ENCODE results near the gene ACOXL.

ACOXL gene

GRCh38 chr2:111102216-111102615, 369.8 kb downstream of the ACOXL start:
- Histone ChIP-seq H3K4ac (ENCODE audit: low read depth in 1 of 2, low read length in 2 of 2) (no peak overlapping the region), H2AK5ac (ENCODE audit: low read length, severe bottlenecking) (no peak overlapping the region), H3K27me3 (ENCODE audit: control insufficient read depth in 1 of 2, insufficient read depth in 1 of 2, low read length in 2 of 2) (peaks cover 18 to 19% of the 10 kb centered on the region in 2 experiments), H4K91ac (ENCODE audit: low read length) (no peak overlapping the region), H3K4me3 (ENCODE audit: insufficient read depth in 1 of 2, low read depth in 1 of 2, low read length in 2 of 2) (no peak overlapping the region), H3K18ac (ENCODE audit: low read depth in 1 of 2, low read length in 2 of 2) (no peak overlapping the region), H3K9ac (ENCODE audit: low read length) (no peak overlapping the region), H3K14ac (ENCODE audit: low read length in 2 of 2) (no peak overlapping the region), H4K8ac (ENCODE audit: low read length) (no peak overlapping the region), H2BK5ac (ENCODE audit: low read depth, low read length, poor library complexity, severe bottlenecking) (no peak overlapping the region), H3K4me1 (ENCODE audit: control insufficient read depth, insufficient read depth, low read depth, low read length) (no peaks in the 10 kb centered on the region), H2BK15ac (ENCODE audit: low read depth, poor library complexity, severe bottlenecking) (no peak overlapping the region), H3K79me1 (replicated peaks; ENCODE audit: low read length, poor library complexity, severe bottlenecking) (no peaks in the 10 kb centered on the region), H2AFZ (ENCODE audit: low read depth, low read length) (no peak overlapping the region), H3K4me2 (ENCODE audit: low read length, poor library complexity, severe bottlenecking) (no peak overlapping the region), H3K23ac (ENCODE audit: low read length in 2 of 2) (no peak overlapping the region), H3K36me3 (ENCODE audit: control insufficient read depth in 1 of 2, insufficient read depth in 2 of 2, low read depth in 1 of 2, low read length in 2 of 2) (no peaks in the 10 kb centered on the region), H2BK12ac (ENCODE audit: low read length in 2 of 2) (no peak overlapping the region), H3K9me3 (ENCODE audit: control insufficient read depth, low read length) (no peaks in the 10 kb centered on the region), H2BK120ac (ENCODE audit: low read depth, low read length) (no peak overlapping the region), H3K27ac (ENCODE audit: low read length, poor library complexity, severe bottlenecking) (no peak overlapping the region)
- 94% methylated on average over 2 of the region's 2 CpGs for WGBS
- no peak for DNase-seq

DNA sequence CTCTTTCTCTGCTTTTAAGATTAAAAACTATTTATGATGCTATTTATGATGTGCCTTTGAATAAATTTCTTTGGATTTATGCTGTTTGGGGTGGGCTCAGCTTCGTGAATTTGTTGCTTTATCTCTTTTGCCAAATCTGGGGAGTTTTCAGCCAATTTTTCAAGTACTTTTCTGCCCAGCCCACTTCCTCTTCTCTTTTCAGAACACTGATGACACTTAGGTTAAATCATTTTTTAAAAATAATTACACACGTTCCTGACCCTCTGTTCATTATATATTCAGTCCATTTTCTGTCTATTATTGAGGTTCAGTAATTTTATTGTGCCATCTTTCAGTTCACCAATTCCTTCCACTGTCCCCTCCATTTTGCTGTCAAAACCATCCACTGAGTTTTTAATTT, 373.6 kb downstream of the ACOXL start:
- H4K91ac ChIP-seq (ENCODE audit: low read length): no peak overlapping the region
- H2BK15ac ChIP-seq (ENCODE audit: low read depth, poor library complexity, severe bottlenecking): no peak overlapping the region
- H2BK5ac ChIP-seq (ENCODE audit: low read depth, low read length, poor library complexity, severe bottlenecking): no peak overlapping the region
- no peak overlapping the region for H3K14ac ChIP-seq (ENCODE audit: low read length in 2 of 2)
- H3K9me3 ChIP-seq (ENCODE audit: control insufficient read depth, low read length): no peaks in the 10 kb centered on the region
- H3K4me2 ChIP-seq (ENCODE audit: low read length, poor library complexity, severe bottlenecking): no peak overlapping the region
- no peak for DNase-seq
- peaks cover 4 to 5% of the 10 kb centered on the region in 2 experiments for H3K27me3 ChIP-seq (ENCODE audit: control insufficient read depth in 1 of 2, insufficient read depth in 1 of 2, low read length in 2 of 2)
- H3K23ac ChIP-seq (ENCODE audit: low read length in 2 of 2): no peak overlapping the region
- H2AK5ac ChIP-seq (ENCODE audit: low read length, severe bottlenecking): no peak overlapping the region
- WGBS: 64% methylated on average over 1 of the region's 2 CpGs
- no peak overlapping the region for H2BK12ac ChIP-seq (ENCODE audit: low read length in 2 of 2)
- H3K4me1 ChIP-seq (ENCODE audit: control insufficient read depth, insufficient read depth, low read depth, low read length): no peaks in the 10 kb centered on the region
- H2BK120ac ChIP-seq (ENCODE audit: low read depth, low read length): no peak overlapping the region
- no peak overlapping the region for H3K27ac ChIP-seq (ENCODE audit: low read length, poor library complexity, severe bottlenecking)
- H3K79me1 ChIP-seq (replicated peaks; ENCODE audit: low read length, poor library complexity, severe bottlenecking): no peaks in the 10 kb centered on the region
- no peak overlapping the region for H3K4ac ChIP-seq (ENCODE audit: low read depth in 1 of 2, low read length in 2 of 2)
- no peak overlapping the region for H3K4me3 ChIP-seq (ENCODE audit: insufficient read depth in 1 of 2, low read depth in 1 of 2, low read length in 2 of 2)
- H4K8ac ChIP-seq (ENCODE audit: low read length): no peak overlapping the region
- no peak overlapping the region for H3K9ac ChIP-seq (ENCODE audit: low read length)
- no peak overlapping the region for H2AFZ ChIP-seq (ENCODE audit: low read depth, low read length)
- no peaks in the 10 kb centered on the region for H3K36me3 ChIP-seq (ENCODE audit: control insufficient read depth in 1 of 2, insufficient read depth in 2 of 2, low read depth in 1 of 2, low read length in 2 of 2)
- H3K18ac ChIP-seq (ENCODE audit: low read depth in 1 of 2, low read length in 2 of 2): no peak overlapping the region

DNA sequence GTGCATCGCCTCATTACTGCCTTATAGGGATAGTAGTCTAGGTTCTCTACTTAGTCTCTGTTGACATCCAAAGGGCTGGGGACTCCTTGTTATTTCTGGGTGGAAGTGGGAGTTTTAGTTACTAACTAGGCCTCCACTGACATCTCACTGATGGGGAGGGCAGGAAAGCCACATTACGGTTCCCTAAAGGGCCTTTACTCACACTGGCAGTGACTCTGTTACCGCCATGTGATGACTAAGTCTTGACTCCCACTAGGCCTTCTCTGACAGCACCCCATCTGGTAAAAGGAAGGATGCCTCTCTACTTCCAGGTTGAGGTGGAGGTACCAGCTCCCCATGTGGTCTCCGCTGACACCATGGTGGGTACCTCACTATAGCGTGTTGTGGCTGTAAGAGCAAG, 374.3 kb downstream of the ACOXL start:
- H4K8ac ChIP-seq (ENCODE audit: low read length): no peak overlapping the region
- no peak overlapping the region for H3K4me2 ChIP-seq (ENCODE audit: low read length, poor library complexity, severe bottlenecking)
- H3K79me1 ChIP-seq (replicated peaks; ENCODE audit: low read length, poor library complexity, severe bottlenecking): no peaks in the 10 kb centered on the region
- no peak overlapping the region for H2AFZ ChIP-seq (ENCODE audit: low read depth, low read length)
- H2AK5ac ChIP-seq (ENCODE audit: low read length, severe bottlenecking): no peak overlapping the region
- no peaks in the 10 kb centered on the region for H3K9me3 ChIP-seq (ENCODE audit: control insufficient read depth, low read length)
- no peak overlapping the region for H2BK5ac ChIP-seq (ENCODE audit: low read depth, low read length, poor library complexity, severe bottlenecking)
- no peak overlapping the region for H4K91ac ChIP-seq (ENCODE audit: low read length)
- H2BK120ac ChIP-seq (ENCODE audit: low read depth, low read length): no peak overlapping the region
- no peaks in the 10 kb centered on the region for H3K36me3 ChIP-seq (ENCODE audit: control insufficient read depth in 1 of 2, insufficient read depth in 2 of 2, low read depth in 1 of 2, low read length in 2 of 2)
- H3K9ac ChIP-seq (ENCODE audit: low read length): no peak overlapping the region
- H3K4ac ChIP-seq (ENCODE audit: low read depth in 1 of 2, low read length in 2 of 2): no peak overlapping the region
- DNase-seq: no peak
- WGBS: 91% methylated on average over 5 of the region's 5 CpGs
- no peak overlapping the region for H3K14ac ChIP-seq (ENCODE audit: low read length in 2 of 2)
- no peak overlapping the region for H2BK15ac ChIP-seq (ENCODE audit: low read depth, poor library complexity, severe bottlenecking)
- peaks cover 0 to 5% of the 10 kb centered on the region in 2 experiments for H3K27me3 ChIP-seq (ENCODE audit: control insufficient read depth in 1 of 2, insufficient read depth in 1 of 2, low read length in 2 of 2)
- no peak overlapping the region for H3K27ac ChIP-seq (ENCODE audit: low read length, poor library complexity, severe bottlenecking)
- H2BK12ac ChIP-seq (ENCODE audit: low read length in 2 of 2): no peak overlapping the region
- no peak overlapping the region for H3K18ac ChIP-seq (ENCODE audit: low read depth in 1 of 2, low read length in 2 of 2)
- H3K4me1 ChIP-seq (ENCODE audit: control insufficient read depth, insufficient read depth, low read depth, low read length): no peaks in the 10 kb centered on the region
- H3K4me3 ChIP-seq (ENCODE audit: insufficient read depth in 1 of 2, low read depth in 1 of 2, low read length in 2 of 2): no peak overlapping the region
- H3K23ac ChIP-seq (ENCODE audit: low read length in 2 of 2): no peak overlapping the region

GRCh38 chr2:111108745-111109271, 376.4 kb downstream of the ACOXL start:
- Histone ChIP-seq H3K4me3 (ENCODE audit: insufficient read depth in 1 of 2, low read depth in 1 of 2, low read length in 2 of 2) (no peak overlapping the region), H3K14ac (ENCODE audit: low read length in 2 of 2) (no peak overlapping the region), H2AK5ac (ENCODE audit: low read length, severe bottlenecking) (no peak overlapping the region), H4K8ac (ENCODE audit: low read length) (no peak overlapping the region), H3K36me3 (ENCODE audit: control insufficient read depth in 1 of 2, insufficient read depth in 2 of 2, low read depth in 1 of 2, low read length in 2 of 2) (no peaks in the 10 kb centered on the region), H3K79me1 (replicated peaks; ENCODE audit: low read length, poor library complexity, severe bottlenecking) (no peaks in the 10 kb centered on the region), H2BK120ac (ENCODE audit: low read depth, low read length) (no peak overlapping the region), H3K18ac (ENCODE audit: low read depth in 1 of 2, low read length in 2 of 2) (no peak overlapping the region), H2AFZ (ENCODE audit: low read depth, low read length) (no peak overlapping the region), H2BK12ac (ENCODE audit: low read length in 2 of 2) (no peak overlapping the region), H4K91ac (ENCODE audit: low read length) (no peak overlapping the region), H3K23ac (ENCODE audit: low read length in 2 of 2) (no peak overlapping the region), H3K4me2 (ENCODE audit: low read length, poor library complexity, severe bottlenecking) (no peak overlapping the region), H2BK15ac (ENCODE audit: low read depth, poor library complexity, severe bottlenecking) (no peak overlapping the region), H3K27ac (ENCODE audit: low read length, poor library complexity, severe bottlenecking) (no peak overlapping the region), H3K4me1 (ENCODE audit: control insufficient read depth, insufficient read depth, low read depth, low read length) (no peaks in the 10 kb centered on the region), H3K4ac (ENCODE audit: low read depth in 1 of 2, low read length in 2 of 2) (no peak overlapping the region), H3K9me3 (ENCODE audit: control insufficient read depth, low read length) (no peaks in the 10 kb centered on the region), H3K27me3 (ENCODE audit: control insufficient read depth in 1 of 2, insufficient read depth in 1 of 2, low read length in 2 of 2) (peaks cover 10 to 14% of the 10 kb centered on the region in 2 experiments), H3K9ac (ENCODE audit: low read length) (no peak overlapping the region), H2BK5ac (ENCODE audit: low read depth, low read length, poor library complexity, severe bottlenecking) (no peak overlapping the region)
- no peak for DNase-seq
- WGBS: 100% methylated on average over 1 of the region's 2 CpGs

Data from mesenchymal stem cell (in vitro differentiated cells and primary cell).